NOMO-1 treated with dmso at 0.1 percent for 144 hours (cell line): ENCODE data around the gene SPINK5.
"Not testable (repeated sequence)": the region's sequence is repeated elsewhere in the genome, so short reads cannot be mapped to it uniquely, and the experiment has no call there.

ENCODE experiments used
- DNase-seq: peaks from one replicate; lab custom pipeline; 2025; ENCODE audit not compliant: unreplicated experiment; lab: John Stamatoyannopoulos, UW

Gene SPINK5, protein sequence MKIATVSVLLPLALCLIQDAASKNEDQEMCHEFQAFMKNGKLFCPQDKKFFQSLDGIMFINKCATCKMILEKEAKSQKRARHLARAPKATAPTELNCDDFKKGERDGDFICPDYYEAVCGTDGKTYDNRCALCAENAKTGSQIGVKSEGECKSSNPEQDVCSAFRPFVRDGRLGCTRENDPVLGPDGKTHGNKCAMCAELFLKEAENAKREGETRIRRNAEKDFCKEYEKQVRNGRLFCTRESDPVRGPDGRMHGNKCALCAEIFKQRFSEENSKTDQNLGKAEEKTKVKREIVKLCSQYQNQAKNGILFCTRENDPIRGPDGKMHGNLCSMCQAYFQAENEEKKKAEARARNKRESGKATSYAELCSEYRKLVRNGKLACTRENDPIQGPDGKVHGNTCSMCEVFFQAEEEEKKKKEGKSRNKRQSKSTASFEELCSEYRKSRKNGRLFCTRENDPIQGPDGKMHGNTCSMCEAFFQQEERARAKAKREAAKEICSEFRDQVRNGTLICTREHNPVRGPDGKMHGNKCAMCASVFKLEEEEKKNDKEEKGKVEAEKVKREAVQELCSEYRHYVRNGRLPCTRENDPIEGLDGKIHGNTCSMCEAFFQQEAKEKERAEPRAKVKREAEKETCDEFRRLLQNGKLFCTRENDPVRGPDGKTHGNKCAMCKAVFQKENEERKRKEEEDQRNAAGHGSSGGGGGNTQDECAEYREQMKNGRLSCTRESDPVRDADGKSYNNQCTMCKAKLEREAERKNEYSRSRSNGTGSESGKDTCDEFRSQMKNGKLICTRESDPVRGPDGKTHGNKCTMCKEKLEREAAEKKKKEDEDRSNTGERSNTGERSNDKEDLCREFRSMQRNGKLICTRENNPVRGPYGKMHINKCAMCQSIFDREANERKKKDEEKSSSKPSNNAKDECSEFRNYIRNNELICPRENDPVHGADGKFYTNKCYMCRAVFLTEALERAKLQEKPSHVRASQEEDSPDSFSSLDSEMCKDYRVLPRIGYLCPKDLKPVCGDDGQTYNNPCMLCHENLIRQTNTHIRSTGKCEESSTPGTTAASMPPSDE

DNA sequence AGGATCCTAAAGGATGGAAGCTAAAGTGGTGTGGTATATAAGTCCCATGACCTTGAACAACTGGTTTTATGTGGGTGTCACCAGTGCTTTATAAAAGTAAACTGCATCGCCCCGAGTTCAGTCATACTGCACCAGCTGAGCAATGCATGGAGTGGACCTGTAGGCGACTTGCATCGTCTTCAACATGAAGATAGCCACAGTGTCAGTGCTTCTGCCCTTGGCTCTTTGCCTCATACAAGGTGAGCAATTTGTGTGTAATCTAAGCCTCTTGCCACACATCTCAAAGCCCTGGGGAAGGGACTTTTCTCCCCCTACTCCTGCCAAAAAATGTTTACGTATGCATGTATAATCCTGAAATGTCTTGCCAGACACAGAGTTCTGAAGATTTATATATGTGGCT lies at the start of gene SPINK5:
Gene SPINK5, plus strand, starts transcription at position 120 of the 400 bp plus-strand sequence. Its CDS starts 65 bp downstream, at position 185.
- DNase-seq, result no peak

DNA sequence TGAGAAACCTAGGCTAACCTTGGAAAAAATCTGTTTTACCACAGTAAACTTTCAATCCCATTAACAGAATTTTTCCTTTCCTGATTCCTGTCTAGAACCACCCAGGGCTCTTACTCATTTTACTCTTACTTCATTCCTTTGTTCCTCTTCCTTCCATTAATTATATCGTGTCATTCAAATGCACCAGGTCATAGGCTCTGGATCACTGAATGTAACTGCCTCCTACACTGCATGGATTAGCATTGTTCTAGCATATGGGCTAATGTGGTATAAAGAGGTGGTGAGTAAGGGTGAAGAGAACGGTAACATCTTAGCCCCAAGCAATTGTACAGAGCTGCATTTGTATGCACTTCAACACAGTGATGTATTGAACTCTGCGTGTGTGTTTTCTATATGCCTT lies 49.5 kb upstream of the SPINK5 start:
- DNase-seq, result no peak

DNA sequence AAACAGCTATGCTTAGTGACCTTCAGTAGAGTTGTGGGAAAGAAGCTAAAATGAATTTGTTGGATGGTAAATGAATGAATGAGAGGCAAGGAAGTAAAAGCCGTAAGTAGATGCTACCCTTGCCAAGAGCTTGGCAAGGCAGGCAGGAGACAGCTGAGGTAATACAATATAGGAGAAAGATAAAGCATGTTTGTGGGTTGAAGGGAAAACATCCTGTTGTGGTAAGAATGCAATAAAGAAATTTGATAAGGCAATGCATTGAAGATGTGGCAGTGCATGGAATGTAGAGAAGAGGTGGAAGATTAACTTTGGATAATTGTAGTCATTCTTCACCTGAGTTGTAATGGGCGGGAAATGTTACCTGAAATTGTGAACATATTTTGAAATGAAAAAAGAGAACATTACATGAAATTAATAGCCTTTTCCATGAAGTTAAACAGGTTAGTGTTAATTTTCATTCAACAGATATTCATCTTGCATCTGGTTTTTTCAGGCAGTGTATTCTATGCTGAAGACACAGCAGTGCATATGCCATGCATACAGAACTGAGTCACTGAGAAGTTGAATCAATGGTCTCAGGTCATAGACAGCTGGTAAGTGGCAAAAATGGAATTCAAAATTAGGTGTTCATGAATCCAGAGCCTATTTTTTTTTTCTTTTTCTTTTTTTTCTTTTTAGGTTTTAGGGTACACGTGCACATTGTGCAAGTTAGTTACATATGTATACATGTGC lies 43.4 kb upstream of the SPINK5 start:
- no peak for DNase-seq

DNA sequence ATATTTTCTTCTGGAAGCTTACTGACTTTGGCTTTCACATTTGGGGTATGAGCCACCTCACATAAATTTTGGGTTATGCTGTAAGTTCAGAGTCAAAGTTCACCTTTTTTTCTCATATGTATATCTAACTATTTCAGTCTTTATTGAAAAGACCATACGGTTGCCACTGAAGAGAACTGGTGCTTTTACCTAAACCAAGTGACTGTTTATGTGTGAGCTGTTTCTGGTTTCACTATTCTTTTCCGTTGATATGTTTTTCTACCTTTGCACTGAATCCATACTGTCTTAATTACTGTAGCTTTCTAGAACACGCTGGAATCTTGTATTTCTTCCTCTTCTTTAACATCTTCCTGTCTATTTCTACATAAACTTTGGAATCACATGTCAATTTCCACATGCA lies 36.3 kb upstream of the SPINK5 start:
- no peak for DNase-seq

DNA sequence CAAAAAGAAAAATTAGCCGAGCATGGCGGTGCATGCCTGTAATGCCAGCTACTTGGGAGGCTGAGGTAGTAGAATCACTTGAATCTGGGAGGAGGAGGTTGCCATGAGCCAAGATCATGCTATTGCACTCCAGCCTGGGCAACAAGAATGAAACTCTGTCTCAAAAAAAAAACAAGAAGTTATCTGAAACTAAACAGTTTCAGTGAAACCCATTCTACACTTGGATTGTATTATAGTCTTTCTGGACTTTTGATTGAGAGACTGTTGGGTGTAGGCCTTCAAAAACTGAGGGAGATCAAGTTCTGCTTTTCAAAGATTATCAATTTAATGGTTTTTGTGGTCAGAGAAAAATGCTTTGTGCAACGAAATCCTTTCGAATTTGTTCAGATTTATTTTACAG lies 34.6 kb upstream of the SPINK5 start:
- DNase-seq, result no peak

DNA sequence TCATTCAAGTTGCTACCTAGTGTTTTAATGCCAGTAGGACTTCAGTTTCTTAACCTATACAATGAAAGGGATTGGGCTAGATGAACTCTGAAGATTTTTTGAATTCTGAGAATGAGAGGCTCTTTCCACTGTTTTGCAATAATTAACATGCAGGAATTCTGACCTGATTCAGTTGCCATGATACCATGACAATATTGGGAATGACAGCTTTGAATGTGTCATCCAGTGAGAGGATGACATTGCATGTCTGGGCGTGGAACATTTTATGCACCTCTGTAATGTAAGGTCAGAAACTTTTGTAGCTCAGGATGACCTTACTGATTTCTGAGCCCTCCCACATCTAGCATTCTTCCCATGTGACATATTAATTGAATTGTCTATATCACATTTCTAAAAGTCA lies 30.6 kb upstream of the SPINK5 start:
- DNase-seq, result no peak

DNA sequence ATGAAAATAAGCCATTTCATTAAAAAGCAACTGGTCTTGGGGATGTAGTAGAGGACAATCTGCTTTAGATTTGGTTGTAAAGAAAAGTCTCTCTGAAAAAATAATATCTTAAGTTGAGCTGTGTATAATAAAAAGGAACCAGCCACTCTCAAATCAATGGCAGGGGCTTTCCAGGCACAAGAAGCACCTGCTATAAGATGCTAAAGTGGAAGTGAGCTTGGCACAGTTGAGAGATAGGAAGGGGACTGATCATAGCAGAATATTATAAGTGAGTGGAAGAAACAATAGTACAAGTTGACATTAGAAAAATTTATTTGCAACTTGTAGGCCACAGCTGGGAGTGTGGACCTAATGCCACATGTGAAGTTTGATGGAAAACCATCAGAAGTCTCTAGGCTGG lies 28.1 kb upstream of the SPINK5 start:
- no peak for DNase-seq

DNA sequence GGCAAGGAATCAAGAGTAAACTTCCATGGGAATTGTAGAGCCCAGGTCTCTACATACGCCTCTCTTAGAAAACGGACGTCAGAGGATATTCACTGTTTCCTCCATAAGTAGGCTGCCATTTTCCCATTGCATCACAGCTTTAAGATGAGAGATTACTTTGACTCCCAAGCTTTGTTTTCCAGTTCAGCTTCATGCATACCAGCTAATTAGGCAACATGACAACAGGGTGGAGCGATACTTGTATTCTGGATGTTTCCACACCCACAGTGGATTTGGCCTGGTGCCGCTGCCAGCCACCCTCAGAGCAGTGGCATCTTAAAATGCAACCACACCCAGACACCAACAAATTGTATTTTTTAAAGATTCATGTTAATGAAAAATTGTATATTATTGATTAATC lies 20.9 kb upstream of the SPINK5 start:
- DNase-seq, result no peak

DNA sequence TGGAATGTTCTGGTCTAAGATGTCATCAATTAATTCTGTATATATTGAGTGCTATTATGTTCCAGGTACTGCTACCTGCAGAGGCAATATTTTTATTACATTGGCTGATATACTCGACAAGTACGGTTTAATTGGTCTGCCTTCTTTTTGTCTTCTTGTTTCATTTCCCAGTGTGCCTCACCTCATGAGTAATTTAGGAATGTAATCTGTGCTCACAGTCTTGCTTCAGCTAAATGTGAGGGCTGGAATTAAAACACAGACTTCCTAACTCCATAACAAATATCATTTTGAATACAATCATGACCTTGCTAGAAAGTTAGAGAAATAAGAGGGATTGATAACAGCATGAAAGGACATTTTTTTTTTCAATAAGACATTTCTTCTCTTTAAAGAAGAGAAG lies 20.1 kb upstream of the SPINK5 start:
- DNase-seq, result no peak

DNA sequence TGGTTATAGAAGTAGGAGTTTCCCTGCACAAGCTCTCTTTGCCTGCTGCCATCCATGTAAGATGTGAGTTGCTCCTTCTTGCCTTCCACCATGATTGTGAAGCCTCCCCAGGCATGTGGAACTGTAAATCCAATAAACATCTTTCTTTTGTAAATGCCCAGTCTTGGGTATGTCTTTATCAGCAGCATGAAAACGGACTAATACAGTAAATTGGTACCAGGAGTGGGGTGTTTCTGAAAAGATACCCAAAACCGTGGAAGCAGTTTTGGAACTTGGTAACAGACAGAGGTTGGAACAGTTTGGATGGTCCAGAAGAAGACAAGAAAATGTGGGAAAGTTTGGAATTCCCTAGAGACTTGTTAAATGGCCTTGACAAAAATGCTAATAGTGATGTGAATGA lies 8.6 kb upstream of the SPINK5 start:
- not testable (repeated sequence) for DNase-seq

DNA sequence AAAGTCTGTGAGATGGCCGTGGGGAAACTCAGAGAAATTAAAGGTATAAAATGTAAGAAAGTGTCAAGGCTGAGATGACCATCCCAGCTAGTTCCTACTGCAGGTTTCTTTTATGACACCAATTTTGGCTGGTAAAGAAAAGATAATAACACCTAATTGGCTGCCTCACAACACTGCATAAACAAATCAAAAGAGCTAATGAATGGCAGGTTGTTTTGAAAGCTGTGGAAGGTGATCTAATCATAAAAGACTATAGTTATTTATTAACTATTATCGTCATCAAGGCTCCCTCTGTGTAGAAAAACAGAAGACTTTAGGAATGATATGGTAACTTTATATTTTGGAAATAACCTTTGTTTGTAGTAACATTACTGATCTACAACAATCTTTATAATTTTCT lies 3.5 kb upstream of the SPINK5 start:
- no peak for DNase-seq

DNA sequence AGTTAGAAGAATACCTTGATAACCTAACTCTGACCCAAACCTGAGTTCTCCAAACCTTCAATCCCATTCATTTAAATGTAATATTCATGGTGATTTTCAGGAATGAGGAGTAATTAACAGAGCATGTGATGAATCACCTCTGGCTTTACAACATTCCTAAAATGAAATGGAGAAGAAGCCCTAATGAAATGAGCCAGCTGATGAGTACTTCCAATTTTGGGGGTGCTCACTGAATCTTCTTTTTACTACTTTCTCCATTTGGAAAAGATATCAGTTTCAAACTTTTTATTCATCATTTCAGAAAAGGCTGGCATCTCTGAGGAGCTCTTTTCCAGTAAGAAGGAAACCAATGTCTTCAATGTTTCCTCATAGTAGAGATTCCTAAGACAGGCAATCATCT lies 2.9 kb upstream of the SPINK5 start:
- no peak for DNase-seq

DNA sequence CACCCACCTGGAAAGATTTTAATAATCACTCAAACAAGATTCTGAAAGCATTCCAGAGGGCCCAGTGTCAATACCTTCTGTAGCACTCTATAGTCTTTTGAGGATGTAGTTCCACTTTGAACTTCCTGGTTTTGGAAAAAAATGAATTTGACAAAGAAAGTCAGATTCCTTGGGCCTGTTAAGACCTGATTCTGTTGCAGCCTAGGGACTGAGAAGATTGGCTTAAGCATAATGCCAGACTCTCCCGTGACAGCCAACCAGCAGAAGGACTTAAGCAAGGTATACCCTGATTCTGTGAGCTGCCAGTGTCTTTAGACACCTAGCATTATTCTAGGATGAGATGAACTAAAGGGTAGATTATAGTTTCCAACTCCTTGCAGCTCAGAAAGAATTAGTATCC lies 6.8 kb downstream of the SPINK5 start:
- DNase-seq, result no peak

DNA sequence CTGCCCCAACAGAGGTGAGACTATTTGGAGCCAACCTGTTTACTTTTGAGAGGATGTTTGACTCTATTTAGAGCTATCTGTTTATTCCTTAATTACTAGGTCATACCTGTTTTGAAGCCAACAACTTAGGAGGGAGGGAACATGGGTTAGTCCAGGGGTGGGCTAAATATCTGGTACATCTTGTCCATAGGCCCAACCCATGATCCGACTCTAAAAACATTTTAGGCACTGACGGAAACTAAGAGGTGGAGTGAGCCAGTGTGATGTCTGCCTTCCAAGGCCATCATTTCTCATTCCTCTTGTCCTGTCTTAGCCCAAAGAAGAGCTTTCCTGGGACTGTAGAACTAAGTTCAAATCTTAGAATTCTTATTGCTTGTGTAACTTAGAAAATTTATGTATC lies 8.4 kb downstream of the SPINK5 start:
- DNase-seq, result no peak

DNA sequence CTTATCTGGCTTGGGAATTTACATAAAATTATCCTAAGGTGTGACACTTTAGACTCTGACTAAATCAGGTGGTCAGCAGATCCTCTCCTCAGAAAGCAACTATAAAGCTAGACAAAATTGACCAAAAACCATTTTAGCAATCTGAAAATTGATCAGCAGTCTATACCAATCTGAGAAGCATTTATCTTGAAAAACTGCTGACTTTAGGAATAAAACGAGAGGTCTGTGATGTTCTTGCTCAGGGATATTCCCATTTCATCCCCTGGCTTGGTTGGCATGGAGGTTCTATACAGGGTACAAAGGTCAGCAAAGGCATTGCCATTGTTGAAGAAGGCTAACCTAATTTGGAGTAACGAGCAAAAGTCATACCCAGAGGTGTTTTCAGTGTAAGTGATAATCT lies 11.7 kb downstream of the SPINK5 start:
- no peak for DNase-seq

DNA sequence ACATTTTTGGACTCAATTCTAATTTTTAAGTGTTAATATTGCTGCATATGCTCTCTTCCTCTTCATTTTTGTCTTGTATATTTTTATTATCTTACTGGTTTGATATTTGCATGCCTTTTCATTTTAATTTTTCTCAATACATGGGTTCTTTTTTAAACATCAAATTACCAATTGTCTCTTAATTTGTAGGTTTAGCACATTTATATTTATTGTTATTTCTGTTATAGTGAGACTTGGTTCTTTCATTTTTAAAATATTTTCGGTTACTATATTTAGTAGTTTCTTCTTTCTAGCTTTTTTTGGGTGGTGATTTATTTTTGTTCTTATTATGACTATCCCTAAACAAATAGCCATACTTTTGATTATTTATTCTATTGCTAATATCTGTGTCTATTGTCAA lies 19.4 kb downstream of the SPINK5 start:
- no peak for DNase-seq

DNA sequence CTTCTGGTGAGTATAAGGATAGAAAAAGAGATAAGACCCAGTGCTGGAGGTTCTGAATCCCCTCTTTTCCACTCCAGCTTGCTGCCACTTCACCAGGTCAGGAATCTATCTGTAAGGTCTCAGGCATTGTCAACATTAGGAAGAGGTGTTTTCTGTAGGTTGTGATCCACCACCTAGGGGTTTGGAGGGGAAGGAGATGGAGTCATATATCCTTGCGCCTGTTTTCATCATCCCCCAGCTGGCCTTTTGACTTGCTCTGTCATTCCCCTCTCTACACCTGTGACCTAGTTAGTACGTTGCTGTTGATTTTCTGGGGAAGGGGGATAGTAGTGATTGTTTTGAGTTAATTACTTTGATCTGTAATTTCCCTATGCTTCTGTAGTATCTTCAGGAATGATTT lies 20.5 kb downstream of the SPINK5 start:
- no peak for DNase-seq

DNA sequence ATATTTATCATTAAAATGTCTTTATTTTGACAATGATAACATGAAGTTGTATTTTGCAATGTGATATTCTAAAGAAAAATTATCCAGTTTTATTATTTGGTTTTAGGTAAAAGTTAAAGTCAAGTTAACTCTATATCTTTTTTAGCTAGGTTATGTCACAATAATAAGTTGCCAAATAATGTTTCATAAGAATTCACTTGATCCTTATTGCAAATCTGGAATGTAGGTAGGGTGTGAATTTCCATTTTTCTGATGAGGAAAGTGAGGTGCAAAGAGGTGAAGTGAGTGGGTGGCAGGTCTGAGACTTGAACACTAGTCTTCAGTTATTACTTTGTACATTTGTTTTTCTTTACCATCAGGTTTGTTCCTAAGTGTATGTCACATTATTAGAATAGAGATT lies 21.5 kb downstream of the SPINK5 start:
- DNase-seq, result no peak

DNA sequence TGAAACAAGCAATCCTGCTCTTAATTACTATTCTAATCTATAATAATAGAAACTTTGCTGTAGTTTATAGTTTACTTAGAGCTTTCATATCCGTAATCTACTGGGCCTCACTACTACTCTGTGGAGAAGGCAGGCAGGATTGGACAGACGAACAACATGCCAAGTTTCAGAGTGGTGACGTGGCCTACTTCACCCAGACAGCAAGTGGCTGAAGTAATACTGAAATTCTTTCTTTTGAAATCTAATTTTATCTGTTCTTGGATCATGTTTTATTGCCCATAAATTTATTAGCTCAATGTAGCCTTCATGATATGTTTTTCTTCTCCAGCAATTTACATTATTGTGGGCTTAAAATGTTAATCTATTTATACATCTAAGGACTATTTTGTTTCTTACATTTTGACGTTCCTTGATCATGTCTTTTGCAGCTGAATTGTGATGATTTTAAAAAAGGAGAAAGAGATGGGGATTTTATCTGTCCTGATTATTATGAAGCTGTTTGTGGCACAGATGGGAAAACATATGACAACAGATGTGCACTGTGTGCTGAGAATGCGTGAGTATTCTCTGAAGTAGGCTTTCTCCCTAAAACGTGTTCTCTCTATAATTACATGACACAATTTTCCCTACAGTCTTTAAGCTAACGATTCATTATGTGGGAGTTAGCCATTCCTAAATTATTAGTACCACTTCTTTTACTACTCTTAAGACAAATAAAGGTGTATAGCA lies 22.4 kb downstream of the SPINK5 start:
- DNase-seq, result no peak

DNA sequence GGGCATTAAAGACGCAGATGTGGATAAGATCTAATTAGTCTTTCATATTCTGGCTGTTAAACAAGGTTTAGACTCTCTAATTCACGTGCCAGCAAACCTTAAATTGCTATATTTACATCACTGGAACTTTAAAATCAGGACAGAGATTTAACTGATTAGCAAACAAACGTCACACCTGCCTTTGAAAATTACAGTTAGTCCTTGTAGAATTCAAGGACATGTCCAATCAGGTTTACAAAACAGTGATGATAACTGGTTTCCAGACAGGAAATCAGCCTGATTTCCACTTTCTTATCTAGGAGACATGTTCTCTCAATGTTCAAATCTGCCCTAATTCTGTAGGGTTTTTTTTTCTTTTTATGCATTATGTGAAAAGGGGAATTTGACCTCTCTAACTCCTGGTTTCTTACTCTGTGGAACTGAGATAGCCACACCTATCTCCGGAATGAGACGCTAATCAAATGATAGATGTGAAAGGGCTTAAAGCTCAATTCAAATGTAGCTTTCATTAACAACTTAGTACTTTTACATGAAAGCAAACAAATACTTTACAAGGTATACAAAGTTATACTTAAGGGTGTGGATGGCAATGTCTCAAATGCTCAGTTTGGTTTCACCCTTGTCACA lies 26.5 kb downstream of the SPINK5 start:
- no peak for DNase-seq
